ENCODE results near the gene FGD2.

FGD2 gene, protein sequence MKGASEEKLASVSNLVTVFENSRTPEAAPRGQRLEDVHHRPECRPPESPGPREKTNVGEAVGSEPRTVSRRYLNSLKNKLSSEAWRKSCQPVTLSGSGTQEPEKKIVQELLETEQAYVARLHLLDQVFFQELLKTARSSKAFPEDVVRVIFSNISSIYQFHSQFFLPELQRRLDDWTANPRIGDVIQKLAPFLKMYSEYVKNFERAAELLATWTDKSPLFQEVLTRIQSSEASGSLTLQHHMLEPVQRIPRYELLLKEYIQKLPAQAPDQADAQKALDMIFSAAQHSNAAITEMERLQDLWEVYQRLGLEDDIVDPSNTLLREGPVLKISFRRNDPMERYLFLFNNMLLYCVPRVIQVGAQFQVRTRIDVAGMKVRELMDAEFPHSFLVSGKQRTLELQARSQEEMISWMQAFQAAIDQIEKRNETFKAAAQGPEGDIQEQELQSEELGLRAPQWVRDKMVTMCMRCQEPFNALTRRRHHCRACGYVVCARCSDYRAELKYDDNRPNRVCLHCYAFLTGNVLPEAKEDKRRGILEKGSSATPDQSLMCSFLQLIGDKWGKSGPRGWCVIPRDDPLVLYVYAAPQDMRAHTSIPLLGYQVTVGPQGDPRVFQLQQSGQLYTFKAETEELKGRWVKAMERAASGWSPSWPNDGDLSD

GRCh38 chr6:37005061-37005810 lies at the start of gene FGD2:
FGD2 (plus strand) TSS chr6:37005655; CDS start chr6:37005818, 163 bp downstream.
- no peak for DNase-seq (ENCODE audit: low read depth, low spot score)

DNA sequence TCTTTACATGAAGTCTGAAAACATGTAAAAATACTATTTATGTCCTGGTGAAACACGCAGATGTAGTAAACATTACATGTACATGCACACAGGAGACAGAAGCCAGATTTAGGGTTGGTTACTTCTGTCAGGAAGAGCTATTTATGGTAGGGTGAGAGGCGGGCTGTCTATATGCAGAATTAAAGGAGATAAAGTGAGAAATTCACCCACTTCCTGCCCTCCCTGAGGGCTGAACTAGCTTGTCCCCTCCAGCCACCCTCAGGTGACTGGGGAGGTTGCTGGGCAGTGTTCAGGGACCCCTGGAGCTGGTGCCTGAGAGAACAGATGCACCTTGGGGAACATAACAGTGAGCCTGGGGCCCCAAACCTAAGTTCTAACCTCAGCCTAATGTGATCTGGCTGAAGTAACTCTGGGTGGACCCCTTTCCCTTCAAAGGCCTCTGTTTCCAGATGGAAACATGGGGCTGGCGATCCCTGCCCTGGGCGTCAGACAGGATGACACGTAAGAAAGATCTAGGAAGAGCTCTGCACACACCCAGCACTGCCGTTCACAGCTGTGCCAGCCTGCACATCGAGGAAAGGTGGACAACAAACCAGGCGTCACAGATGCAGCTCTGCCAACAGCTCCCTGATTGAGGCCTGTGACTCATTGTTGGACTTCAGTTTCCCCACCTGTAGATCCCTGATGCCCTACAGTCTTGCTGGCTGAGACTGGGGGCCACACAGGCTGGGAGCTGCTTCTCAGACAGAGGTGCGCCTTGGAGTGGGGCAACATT lies 49.6 kb upstream of the FGD2 start:
- DNase-seq (ENCODE audit: low read depth, low spot score): no peak

GRCh38 chr6:36956446-36956820 lies 49.0 kb upstream of the FGD2 start:
- no peak for DNase-seq (ENCODE audit: low read depth, low spot score)

GRCh38 chr6:36957773-36958271 lies 47.6 kb upstream of the FGD2 start:
- no peak for DNase-seq (ENCODE audit: low read depth, low spot score)

GRCh38 chr6:36958775-36959554 lies 46.5 kb upstream of the FGD2 start:
- DNase-seq (ENCODE audit: low read depth, low spot score): no peak

DNA sequence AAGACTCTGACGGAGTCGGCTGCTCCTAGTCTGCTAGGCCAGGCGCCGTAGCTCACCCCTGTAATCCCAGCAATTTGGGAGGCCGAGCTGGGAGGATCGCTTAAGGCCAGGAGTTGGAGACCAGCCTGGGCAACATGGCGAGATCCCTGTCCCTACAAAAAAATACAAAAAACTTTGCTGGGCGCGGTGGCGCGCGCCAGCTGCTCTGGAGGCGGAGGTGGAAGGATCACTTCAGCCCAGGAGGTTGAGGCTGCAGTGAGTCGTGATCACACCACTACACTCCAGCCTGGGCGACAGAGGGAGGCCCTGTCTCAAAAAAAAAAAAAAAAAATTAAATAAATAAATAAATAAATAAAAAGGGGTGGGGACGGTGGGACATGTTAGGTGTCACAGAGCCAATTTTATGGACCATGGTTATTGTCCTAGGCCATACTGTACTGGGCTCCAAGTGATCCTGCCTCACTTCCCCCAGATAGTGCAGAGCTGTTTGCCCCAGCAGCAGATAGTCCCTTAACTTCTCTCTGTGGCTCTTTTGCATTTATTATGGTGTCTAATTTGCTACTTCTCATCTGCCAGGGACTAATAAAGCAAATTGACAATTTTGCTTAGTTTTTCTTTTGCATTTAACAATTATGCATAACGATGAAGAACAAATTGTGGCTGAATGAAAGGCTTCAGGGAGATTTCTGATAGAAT lies 45.8 kb upstream of the FGD2 start:
- DNase-seq (ENCODE audit: low read depth, low spot score): no peak

DNA sequence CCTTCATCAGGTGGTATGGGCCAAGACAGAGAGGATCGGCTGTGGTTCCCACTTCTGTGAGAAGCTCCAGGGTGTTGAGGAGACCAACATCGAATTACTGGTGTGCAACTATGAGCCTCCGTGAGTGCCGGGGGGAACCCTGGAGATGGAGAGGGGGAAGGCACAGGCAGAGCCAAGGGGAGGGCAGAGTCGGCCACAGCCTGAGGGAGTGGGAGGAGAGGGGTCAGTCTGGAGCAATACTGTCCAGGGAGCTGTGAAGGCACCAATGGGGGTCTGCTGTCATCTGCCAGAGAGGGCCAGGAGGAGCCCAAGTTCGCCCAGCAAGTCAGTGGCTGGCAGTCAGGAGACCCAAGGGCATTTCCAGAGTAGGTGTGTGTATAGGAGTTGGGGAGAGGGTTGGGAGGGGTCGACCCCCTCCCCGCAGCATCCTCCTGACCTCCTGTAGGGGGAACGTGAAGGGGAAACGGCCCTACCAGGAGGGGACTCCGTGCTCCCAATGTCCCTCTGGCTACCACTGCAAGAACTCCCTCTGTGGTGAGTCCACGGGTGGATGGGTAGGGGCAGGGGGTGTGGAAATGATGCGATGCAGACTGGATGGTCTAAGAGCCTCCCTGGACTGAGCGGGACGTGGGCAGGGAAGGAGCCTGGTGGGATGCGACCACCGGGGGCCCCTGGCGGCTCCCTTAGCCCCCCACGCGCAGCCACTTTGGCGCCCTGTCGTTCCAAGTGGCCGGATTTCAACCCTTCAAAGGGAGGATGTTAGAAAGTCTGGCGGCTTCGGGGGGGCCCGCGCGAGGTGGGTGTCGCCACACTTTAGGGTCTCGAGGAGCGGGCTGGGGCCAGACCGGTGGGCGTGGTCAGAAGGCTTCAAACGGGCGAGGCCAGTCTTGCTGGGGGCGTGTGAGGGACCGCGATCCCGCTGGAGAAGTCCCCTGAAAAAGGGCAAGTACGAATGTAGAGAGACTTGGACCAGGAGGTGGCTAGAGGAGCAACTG lies 43.7 kb upstream of the FGD2 start:
- DNase-seq (ENCODE audit: low read depth, low spot score): no peak

GRCh38 chr6:36962874-36963273 lies 42.6 kb upstream of the FGD2 start:
- DNase-seq (ENCODE audit: low read depth, low spot score): no peak

- DNase-seq (ENCODE audit: low read depth, low spot score): no peak
These were observed 41.8 kb upstream of the FGD2 start for GRCh38 chr6:36963451-36964290.

- no peak for DNase-seq (ENCODE audit: low read depth, low spot score)
These were observed 41.1 kb upstream of the FGD2 start for GRCh38 chr6:36964349-36964748.

- no peak for DNase-seq (ENCODE audit: low read depth, low spot score)
These were observed 40.5 kb upstream of the FGD2 start for GRCh38 chr6:36964908-36965307.

GRCh38 chr6:36967301-36967700 lies 38.2 kb upstream of the FGD2 start:
- no peak for DNase-seq (ENCODE audit: low read depth, low spot score)

DNA sequence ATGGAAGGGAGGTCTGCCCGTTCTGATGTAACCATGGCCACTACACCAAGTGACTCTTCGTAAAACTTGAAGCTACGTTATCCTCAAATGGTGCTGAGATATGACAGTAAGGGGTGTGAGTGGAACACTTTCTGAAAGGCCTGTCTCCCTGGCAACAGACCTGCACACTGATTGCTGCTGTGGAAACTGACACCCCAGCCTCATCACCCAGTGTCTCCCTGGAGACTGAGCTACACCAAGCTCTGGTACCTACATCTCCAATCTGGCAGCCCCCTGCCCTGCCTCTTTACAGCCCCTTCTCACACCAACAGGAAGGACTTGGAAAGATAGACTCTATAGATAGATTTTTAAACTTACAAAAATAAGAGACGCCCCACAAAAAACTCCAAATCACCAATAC lies 37.7 kb upstream of the FGD2 start:
- no peak for DNase-seq (ENCODE audit: low read depth, low spot score)

- no peak for DNase-seq (ENCODE audit: low read depth, low spot score)
These were observed 37.0 kb upstream of the FGD2 start for GRCh38 chr6:36968266-36968977.

GRCh38 chr6:36969240-36969691 lies 36.2 kb upstream of the FGD2 start:
- DNase-seq (ENCODE audit: low read depth, low spot score): no peak

DNA sequence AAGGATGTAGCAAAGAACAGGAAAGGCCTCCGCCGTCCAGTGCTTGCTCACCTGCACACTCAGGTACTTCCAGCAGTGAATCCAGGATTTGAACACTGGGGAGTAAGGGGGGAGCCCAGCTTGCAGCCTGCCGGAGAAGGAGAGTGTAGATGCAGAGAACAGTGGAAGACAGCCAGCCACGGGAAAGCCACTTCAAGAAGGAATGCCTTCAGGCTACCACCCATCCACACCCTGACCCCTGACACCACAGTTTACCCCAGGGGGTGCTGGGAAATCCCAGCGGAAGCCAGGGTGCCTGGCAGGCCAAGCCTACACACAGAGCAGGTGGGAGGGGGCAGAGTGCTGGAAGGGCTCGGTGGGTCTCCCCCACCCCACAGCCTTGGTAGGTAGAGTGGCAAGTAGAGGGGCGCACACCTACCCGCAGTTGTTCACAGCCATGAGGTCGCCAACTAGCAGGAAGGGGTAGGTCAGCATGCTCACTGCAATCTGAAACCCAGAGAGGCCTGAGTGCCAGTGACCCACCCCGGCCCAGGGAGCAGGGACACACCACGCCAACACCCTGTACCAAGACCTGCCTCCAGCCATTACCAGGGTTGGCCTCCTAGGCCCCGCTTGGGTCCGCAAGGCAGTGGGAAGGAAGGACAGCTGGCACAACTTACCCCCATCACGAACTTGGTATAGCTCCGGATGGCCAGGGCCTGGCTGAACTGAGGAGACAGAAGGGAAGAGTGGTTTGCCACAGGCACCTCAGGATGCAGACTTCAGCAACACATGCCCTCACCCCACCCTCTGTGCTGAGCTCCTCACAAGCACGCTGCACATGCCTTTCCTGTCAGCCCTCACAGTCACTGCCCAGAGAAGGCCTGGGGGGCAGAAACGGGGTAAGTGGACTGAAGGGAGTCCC lies 35.2 kb upstream of the FGD2 start:
- DNase-seq (ENCODE audit: low read depth, low spot score): no peak

All from brain pericyte (primary cell).